Tibial nerve (tissue), 4 donors: ENCODE results near the gene KIF18A.

Source experiments
- EP300 ChIP-seq, 2 donors: sonication (generic); formaldehyde crosslinking; IDR thresholded peaks; one replicate each; pipeline ENCODE4 v1.6.1; 2017; ENCODE audit warnings: antibody characterized with exemption in 2 of 2, mild to moderate bottlenecking in 1 of 2
- POLR2A ChIP-seq, 2 donors: fragments of 450-650 bp; IDR thresholded peaks; one replicate each; pipeline ENCODE4 v1.6.1; 2017; ENCODE audit warnings: antibody characterized with exemption in 2 of 2, mild to moderate bottlenecking in 2 of 2, moderate library complexity in 2 of 2
- TF ChIP-seq, protein P1 (sequence below), 5 experiments: fragments of 200-600 bp in 3 of 5; fragments of 450-650 bp in 2 of 5; sonication (generic) in 3 of 5; IDR thresholded peaks; one replicate each; pipeline ENCODE4 v1.5.1; 2016 to 2019; ENCODE audit warnings: antibody characterized with exemption in 5 of 5, mild to moderate bottlenecking in 3 of 5, moderate library complexity in 2 of 5

DNA sequence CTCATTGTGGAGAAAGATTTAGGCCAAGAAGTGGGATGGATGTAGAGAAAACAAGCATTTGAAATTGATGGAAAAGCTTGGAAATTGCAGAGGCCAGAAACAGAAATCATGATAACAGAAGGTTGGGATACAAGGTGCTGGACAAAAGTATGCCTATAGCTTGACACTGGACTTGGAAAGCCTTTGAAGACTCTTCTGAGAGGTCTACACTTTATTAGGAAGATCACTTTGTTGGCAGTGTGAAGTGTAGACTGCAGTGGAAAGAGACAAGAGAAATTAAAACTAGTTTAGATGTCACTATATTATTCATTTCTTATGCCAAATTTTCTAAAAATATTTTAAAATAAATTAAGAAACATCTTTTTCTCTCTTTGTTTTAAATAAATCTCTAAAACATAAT lies 59.1 kb downstream of the KIF18A start:
- TF ChIP-seq, protein P1, sequence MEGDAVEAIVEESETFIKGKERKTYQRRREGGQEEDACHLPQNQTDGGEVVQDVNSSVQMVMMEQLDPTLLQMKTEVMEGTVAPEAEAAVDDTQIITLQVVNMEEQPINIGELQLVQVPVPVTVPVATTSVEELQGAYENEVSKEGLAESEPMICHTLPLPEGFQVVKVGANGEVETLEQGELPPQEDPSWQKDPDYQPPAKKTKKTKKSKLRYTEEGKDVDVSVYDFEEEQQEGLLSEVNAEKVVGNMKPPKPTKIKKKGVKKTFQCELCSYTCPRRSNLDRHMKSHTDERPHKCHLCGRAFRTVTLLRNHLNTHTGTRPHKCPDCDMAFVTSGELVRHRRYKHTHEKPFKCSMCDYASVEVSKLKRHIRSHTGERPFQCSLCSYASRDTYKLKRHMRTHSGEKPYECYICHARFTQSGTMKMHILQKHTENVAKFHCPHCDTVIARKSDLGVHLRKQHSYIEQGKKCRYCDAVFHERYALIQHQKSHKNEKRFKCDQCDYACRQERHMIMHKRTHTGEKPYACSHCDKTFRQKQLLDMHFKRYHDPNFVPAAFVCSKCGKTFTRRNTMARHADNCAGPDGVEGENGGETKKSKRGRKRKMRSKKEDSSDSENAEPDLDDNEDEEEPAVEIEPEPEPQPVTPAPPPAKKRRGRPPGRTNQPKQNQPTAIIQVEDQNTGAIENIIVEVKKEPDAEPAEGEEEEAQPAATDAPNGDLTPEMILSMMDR (IDR thresholded peaks at IDR 0.05): no peak
- TF ChIP-seq EP300 (IDR thresholded peaks at IDR 0.05) (no peak), POLR2A (IDR thresholded peaks at IDR 0.05) (no peak)
